K562 (cell line): ENCODE measurements around the gene FGF22. TPM values are rescaled to one million over a fixed set of nuclear protein-coding genes. Genes with fewer than 3 reads are reported as not detected.

Experiments
- BMI1 ChIP-seq: fragments of 150-350 bp; IDR thresholded peaks from 2 replicates; pipeline ENCODE4 v1.6.1; 2014; ENCODE audit warnings: low read length
- DDX20 ChIP-seq: fragments of 450-650 bp; IDR thresholded peaks from 2 replicates; pipeline ENCODE4 v1.6.1; 2016; ENCODE audit warnings: missing genetic modification characterization, low read depth, mild to moderate bottlenecking, missing compliant biosample characterization, moderate library complexity
- ETV5 ChIP-seq: sonication (generic); formaldehyde crosslinking; IDR thresholded peaks from 2 replicates; pipeline ENCODE4 v1.4.0; 2020; ENCODE audit warnings: low read depth, mild to moderate bottlenecking, missing genetic modification reagents
- IFI16 ChIP-seq: fragments of 250-450 bp; sonication (Bioruptor Pico); IDR thresholded peaks from 2 replicates; pipeline ENCODE4 v2.1.2; 2022; ENCODE audit warnings: mild to moderate bottlenecking, inconsistent platforms
- RFX1 ChIP-seq: fragments of 450-650 bp; IDR thresholded peaks from 2 replicates; pipeline ENCODE4 v1.6.1; 2016; ENCODE audit warnings: mild to moderate bottlenecking, moderate library complexity
- SRSF1 ChIP-seq: fragments of 200-400 bp; formaldehyde crosslinking; IDR thresholded peaks from 2 replicates; pipeline ENCODE4 v1.6.1; 2017; ENCODE audit warnings: mild to moderate bottlenecking, low read depth, low read length, moderate library complexity
- ZNF444 ChIP-seq: fragments of 250-450 bp; sonication (Bioruptor Pico); IDR thresholded peaks from 2 replicates; pipeline ENCODE4 v1.4.0; 2020; ENCODE audit warnings: mild to moderate bottlenecking, moderate library complexity
- polyA plus RNA-seq, 8 experiments: library from polyadenylated mRNA; depleted of rRNA in 4 of 8; stranded (reverse) in 5 of 8; unstranded in 3 of 8; fragments of >200 nt; fragmentation: Nextera tagmentation in 2 of 8; fragmentation: Illumina TruSeq in 1 of 8; extraction: Ambion mirVana in 2 of 8; extraction: Trizol in 1 of 8; gene quantifications; 2 replicates each; pipeline versions ENCODE4 v1.2.1 to v1.2.3, GENCODE V29; 2011 to 2014; ENCODE audit warnings: inconsistent platforms in 1 of 8, missing spikeins in 1 of 8
- total RNA-seq, 7 experiments: library from RNA; depleted of rRNA in 6 of 7; stranded (reverse); fragments of >200 nt in 6 of 7; fragmentation: Illumina TruSeq in 2 of 7; extraction: Trizol in 2 of 7; gene quantifications; 2 replicates each; pipeline versions ENCODE4 v1.2.1 to v1.2.3, GENCODE V29; 2011 to 2021; ENCODE audit warnings: low replicate concordance in 1 of 7
- TF ChIP-seq, protein P1 (sequence below): fragments of 250-450 bp; sonication (Bioruptor Pico); IDR thresholded peaks from 2 replicates; pipeline ENCODE4 v1.4.0; 2020
- TF ChIP-seq, protein P2 (sequence below): fragments of 450-650 bp; IDR thresholded peaks from 2 replicates; pipeline ENCODE4 v1.6.1; 2016; ENCODE audit warnings: borderline replicate concordance
- TF ChIP-seq, protein P3 (sequence below): IDR thresholded peaks from 2 replicates; pipeline ENCODE4 v1.6.1; 2016; ENCODE audit warnings: missing genetic modification characterization, missing compliant biosample characterization

FGF22 gene
- total and polyA plus RNA-seq, 9 of the 15 experiments (the other 6 are each of a cell fraction or from before 2014, with no cell fraction given) = 0.14 to 2.2 (median 0.86) TPM; not detected in 4

DNA sequence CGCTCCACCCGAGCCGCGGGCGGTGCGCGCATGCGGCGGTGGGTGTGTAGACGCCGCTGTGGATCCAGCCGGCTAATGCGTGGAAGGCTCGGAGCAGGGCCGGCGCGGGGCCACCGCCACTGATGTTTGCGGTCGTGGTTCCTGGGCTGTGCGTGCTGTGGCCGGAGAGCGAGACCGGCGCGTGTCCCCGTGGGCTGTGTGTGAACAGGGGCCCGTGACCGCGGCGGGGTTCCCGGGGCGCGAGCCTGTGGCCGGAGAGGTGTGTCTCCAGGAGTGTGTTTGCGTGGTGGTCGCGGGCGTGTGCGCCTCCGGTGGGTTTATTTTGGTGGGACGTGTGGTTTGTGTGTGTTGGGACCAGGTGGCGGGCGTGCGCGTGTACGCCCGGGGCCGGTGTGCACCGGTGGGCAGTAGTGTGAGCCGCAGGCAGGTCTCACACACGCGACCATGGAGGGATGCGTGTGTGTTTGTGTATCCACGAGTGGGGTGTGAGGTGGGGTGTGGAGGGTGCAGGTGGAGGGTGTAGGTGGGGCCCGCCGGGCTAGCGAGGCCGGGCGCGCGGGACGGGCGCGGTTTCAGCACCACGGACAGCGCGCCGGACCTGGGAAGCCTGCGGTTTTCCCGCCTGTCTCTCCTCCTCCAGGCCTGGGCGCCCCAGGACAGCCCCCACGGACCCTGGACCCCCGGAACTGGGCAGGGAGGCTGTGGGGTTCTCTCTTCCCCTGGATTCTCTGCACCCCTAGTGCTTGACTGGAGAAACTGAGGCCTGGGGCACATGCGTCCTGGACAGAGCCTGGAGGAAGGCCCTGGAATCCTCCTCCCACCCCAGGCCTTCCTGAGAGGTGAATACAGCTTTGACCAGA lies 48.4 kb upstream of the FGF22 start (continued):
- TF ChIP-seq ZNF444 (CRISPR knock-in tag) = no peak
- no peak for TF ChIP-seq BMI1
- TF ChIP-seq RFX1 = no peak
- TF ChIP-seq, protein P1, sequence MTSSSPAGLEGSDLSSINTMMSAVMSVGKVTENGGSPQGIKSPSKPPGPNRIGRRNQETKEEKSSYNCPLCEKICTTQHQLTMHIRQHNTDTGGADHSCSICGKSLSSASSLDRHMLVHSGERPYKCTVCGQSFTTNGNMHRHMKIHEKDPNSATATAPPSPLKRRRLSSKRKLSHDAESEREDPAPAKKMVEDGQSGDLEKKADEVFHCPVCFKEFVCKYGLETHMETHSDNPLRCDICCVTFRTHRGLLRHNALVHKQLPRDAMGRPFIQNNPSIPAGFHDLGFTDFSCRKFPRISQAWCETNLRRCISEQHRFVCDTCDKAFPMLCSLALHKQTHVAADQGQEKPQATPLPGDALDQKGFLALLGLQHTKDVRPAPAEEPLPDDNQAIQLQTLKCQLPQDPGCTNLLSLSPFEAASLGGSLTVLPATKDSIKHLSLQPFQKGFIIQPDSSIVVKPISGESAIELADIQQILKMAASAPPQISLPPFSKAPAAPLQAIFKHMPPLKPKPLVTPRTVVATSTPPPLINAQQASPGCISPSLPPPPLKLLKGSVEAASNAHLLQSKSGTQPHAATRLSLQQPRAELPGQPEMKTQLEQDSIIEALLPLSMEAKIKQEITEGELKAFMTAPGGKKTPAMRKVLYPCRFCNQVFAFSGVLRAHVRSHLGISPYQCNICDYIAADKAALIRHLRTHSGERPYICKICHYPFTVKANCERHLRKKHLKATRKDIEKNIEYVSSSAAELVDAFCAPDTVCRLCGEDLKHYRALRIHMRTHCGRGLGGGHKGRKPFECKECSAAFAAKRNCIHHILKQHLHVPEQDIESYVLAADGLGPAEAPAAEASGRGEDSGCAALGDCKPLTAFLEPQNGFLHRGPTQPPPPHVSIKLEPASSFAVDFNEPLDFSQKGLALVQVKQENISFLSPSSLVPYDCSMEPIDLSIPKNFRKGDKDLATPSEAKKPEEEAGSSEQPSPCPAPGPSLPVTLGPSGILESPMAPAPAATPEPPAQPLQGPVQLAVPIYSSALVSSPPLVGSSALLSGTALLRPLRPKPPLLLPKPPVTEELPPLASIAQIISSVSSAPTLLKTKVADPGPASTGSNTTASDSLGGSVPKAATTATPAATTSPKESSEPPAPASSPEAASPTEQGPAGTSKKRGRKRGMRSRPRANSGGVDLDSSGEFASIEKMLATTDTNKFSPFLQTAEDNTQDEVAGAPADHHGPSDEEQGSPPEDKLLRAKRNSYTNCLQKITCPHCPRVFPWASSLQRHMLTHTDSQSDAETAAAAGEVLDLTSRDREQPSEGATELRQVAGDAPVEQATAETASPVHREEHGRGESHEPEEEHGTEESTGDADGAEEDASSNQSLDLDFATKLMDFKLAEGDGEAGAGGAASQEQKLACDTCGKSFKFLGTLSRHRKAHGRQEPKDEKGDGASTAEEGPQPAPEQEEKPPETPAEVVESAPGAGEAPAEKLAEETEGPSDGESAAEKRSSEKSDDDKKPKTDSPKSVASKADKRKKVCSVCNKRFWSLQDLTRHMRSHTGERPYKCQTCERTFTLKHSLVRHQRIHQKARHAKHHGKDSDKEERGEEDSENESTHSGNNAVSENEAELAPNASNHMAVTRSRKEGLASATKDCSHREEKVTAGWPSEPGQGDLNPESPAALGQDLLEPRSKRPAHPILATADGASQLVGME (CRISPR knock-in tag) = no peak
- peak; percentile 49; the same call in 1 of the 2 replicates for TF ChIP-seq ETV5 (CRISPR knock-in tag)
- TF ChIP-seq IFI16 (CRISPR knock-in tag) = no peak
- no peak for TF ChIP-seq SRSF1
- TF ChIP-seq, protein P2, sequence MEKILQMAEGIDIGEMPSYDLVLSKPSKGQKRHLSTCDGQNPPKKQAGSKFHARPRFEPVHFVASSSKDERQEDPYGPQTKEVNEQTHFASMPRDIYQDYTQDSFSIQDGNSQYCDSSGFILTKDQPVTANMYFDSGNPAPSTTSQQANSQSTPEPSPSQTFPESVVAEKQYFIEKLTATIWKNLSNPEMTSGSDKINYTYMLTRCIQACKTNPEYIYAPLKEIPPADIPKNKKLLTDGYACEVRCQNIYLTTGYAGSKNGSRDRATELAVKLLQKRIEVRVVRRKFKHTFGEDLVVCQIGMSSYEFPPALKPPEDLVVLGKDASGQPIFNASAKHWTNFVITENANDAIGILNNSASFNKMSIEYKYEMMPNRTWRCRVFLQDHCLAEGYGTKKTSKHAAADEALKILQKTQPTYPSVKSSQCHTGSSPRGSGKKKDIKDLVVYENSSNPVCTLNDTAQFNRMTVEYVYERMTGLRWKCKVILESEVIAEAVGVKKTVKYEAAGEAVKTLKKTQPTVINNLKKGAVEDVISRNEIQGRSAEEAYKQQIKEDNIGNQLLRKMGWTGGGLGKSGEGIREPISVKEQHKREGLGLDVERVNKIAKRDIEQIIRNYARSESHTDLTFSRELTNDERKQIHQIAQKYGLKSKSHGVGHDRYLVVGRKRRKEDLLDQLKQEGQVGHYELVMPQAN = peak; percentile 55; the same call in 1 of the 2 replicates
- TF ChIP-seq, protein P3, sequence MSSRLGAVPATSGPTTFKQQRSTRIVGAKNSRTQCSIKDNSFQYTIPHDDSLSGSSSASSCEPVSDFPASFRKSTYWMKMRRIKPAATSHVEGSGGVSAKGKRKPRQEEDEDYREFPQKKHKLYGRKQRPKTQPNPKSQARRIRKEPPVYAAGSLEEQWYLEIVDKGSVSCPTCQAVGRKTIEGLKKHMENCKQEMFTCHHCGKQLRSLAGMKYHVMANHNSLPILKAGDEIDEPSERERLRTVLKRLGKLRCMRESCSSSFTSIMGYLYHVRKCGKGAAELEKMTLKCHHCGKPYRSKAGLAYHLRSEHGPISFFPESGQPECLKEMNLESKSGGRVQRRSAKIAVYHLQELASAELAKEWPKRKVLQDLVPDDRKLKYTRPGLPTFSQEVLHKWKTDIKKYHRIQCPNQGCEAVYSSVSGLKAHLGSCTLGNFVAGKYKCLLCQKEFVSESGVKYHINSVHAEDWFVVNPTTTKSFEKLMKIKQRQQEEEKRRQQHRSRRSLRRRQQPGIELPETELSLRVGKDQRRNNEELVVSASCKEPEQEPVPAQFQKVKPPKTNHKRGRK (tag) = no peak
- TF ChIP-seq DDX20 = no peak
